H9 (cell line): ENCODE results near the gene MKRN3. TPM values are rescaled to one million over a fixed set of nuclear protein-coding genes. Genes with fewer than 3 reads are reported as not detected.

ENCODE experiments used
- DNase-seq: peaks from one replicate; pipeline ENCODE4 v3.0.0-alpha.2; 2017
- H2AFZ ChIP-seq: one replicate; pipeline ENCODE4 v1.6.1; 2013; ENCODE audit warnings: mild to moderate bottlenecking, low read length, control low read depth, moderate library complexity
- H2AK5ac ChIP-seq: 2 replicates; pipeline ENCODE4 v1.6.1; 2013; ENCODE audit warnings: low read length, control low read depth, mixed read lengths; ENCODE audit not compliant: insufficient read length
- H2BK120ac ChIP-seq: one replicate; pipeline ENCODE4 v1.6.1; 2013; ENCODE audit warnings: low read depth, mild to moderate bottlenecking, low read length, control low read depth, inconsistent platforms; ENCODE audit not compliant: poor library complexity, severe bottlenecking
- H2BK12ac ChIP-seq: 2 replicates; pipeline ENCODE4 v1.6.1; 2013; ENCODE audit warnings: low read length, control low read depth, mixed read lengths, low read depth; ENCODE audit not compliant: insufficient read length
- H2BK15ac ChIP-seq: 2 replicates; pipeline ENCODE4 v1.6.1; 2013; ENCODE audit warnings: low read depth, low read length, control low read depth
- H2BK20ac ChIP-seq: one replicate; pipeline ENCODE4 v1.6.1; 2013; ENCODE audit warnings: low read depth, mild to moderate bottlenecking, low read length, control low read depth, inconsistent platforms; ENCODE audit not compliant: poor library complexity, severe bottlenecking
- H2BK5ac ChIP-seq: 2 replicates; pipeline ENCODE4 v1.6.1; 2013; ENCODE audit warnings: low read length, control low read depth, mixed read lengths; ENCODE audit not compliant: insufficient read length
- H3K14ac ChIP-seq: 2 replicates; pipeline ENCODE4 v1.6.1; 2013; ENCODE audit warnings: low read length, control low read depth; ENCODE audit not compliant: insufficient read depth
- H3K18ac ChIP-seq: 2 replicates; pipeline ENCODE4 v1.6.1; 2013; ENCODE audit warnings: low read depth, mild to moderate bottlenecking, mixed read lengths, low read length, control low read depth; ENCODE audit not compliant: insufficient read length
- H3K23ac ChIP-seq: 2 replicates; pipeline ENCODE4 v1.6.1; 2013; ENCODE audit warnings: low read length, control low read depth, mixed read lengths, low read depth; ENCODE audit not compliant: insufficient read length
- H3K23me2 ChIP-seq: 2 replicates; pipeline ENCODE4 v1.6.1; 2013; ENCODE audit warnings: low read depth, mild to moderate bottlenecking, mixed read lengths, low read length, control low read depth; ENCODE audit not compliant: insufficient read length, poor library complexity, severe bottlenecking
- H3K27ac ChIP-seq: 2 replicates; pipeline ENCODE4 v1.5.1; 2013; ENCODE audit warnings: low read length, control low read depth, mixed read lengths, low read depth; ENCODE audit not compliant: insufficient read length
- H3K27me3 ChIP-seq: 2 replicates; pipeline ENCODE4 v1.6.1; 2013; ENCODE audit warnings: low read length, control low read depth, inconsistent platforms; ENCODE audit not compliant: insufficient read depth
- H3K4ac ChIP-seq: 2 replicates; pipeline ENCODE4 v1.6.1; 2013; ENCODE audit warnings: low read depth, mild to moderate bottlenecking, control low read depth, inconsistent platforms, low read length, moderate library complexity
- H3K4me1 ChIP-seq: 2 replicates; pipeline ENCODE4 v1.6.1; 2013; ENCODE audit warnings: low read length, control low read depth, inconsistent platforms; ENCODE audit not compliant: insufficient read depth
- H3K4me2 ChIP-seq: 2 replicates; pipeline ENCODE4 v1.6.1; 2013; ENCODE audit warnings: low read length, control low read depth, mixed read lengths; ENCODE audit not compliant: insufficient read length, insufficient read depth
- H3K56ac ChIP-seq: 2 replicates; pipeline ENCODE4 v1.6.1; 2013; ENCODE audit warnings: low read depth, mild to moderate bottlenecking, mixed read lengths, low read length, control low read depth; ENCODE audit not compliant: insufficient read length
- H3K79me1 ChIP-seq: 2 replicates; pipeline ENCODE4 v1.6.1; 2013; ENCODE audit warnings: low read depth, mild to moderate bottlenecking, moderate library complexity, low read length, control low read depth, inconsistent platforms; ENCODE audit not compliant: insufficient read depth, poor library complexity, severe bottlenecking
- H3K79me2 ChIP-seq: 2 replicates; pipeline ENCODE4 v1.6.1; 2013; ENCODE audit warnings: low read length, control low read depth, inconsistent platforms; ENCODE audit not compliant: insufficient read depth
- H3K9ac ChIP-seq: 2 replicates; pipeline ENCODE4 v1.6.1; 2013; ENCODE audit warnings: low read length, control low read depth, mixed read lengths; ENCODE audit not compliant: insufficient read length; ENCODE audit errors: extremely low read depth
- H3K9me3 ChIP-seq: one replicate; pipeline ENCODE4 v1.6.1; 2013; ENCODE audit warnings: low read depth, low read length, inconsistent platforms; ENCODE audit not compliant: control insufficient read depth
- H3T11ph ChIP-seq: one replicate; pipeline ENCODE4 v1.6.1; 2013; ENCODE audit warnings: mild to moderate bottlenecking, low read length, control low read depth, inconsistent platforms
- H4K20me1 ChIP-seq: one replicate; pipeline ENCODE4 v1.6.1; 2013; ENCODE audit not compliant: control insufficient read depth, insufficient read length, insufficient read depth
- H4K5ac ChIP-seq: 2 replicates; pipeline ENCODE4 v1.6.1; 2013; ENCODE audit warnings: low read depth, mild to moderate bottlenecking, mixed read lengths, low read length, control low read depth; ENCODE audit not compliant: insufficient read length
- H4K8ac ChIP-seq: replicated peaks from 2 replicates; pipeline ENCODE4 v1.6.1; 2013; ENCODE audit warnings: low read length, control low read depth, mixed read lengths, low read depth; ENCODE audit not compliant: insufficient read length
- H4K91ac ChIP-seq: 2 replicates; pipeline ENCODE4 v1.6.1; 2013; ENCODE audit warnings: low read depth, mild to moderate bottlenecking, moderate library complexity, mixed read lengths, low read length, control low read depth; ENCODE audit not compliant: insufficient read length
- H3K27ac Mint-ChIP-seq, 3 experiments: 2 replicates in 2 of 3; 3 replicates in 1 of 3; pipeline ENCODE4 v1.8.0; 2020 to 2021; ENCODE audit warnings: mixed read lengths in 3 of 3, mild to moderate bottlenecking in 1 of 3, moderate library complexity in 1 of 3
- H3K27me3 Mint-ChIP-seq: 2 replicates; pipeline ENCODE4 v1.8.0; 2021; ENCODE audit warnings: low read depth, mild to moderate bottlenecking, moderate library complexity, mixed read lengths
- H3K36me3 Mint-ChIP-seq, 3 experiments: 2 replicates in 2 of 3; 3 replicates in 1 of 3; pipeline ENCODE4 v1.8.0; 2020 to 2021; ENCODE audit warnings: low read depth in 3 of 3, mixed read lengths in 3 of 3; ENCODE audit not compliant: insufficient read depth in 1 of 3
- H3K4me1 Mint-ChIP-seq, 2 experiments: 2 replicates each; pipeline ENCODE4 v1.8.0; 2020; ENCODE audit warnings: mixed read lengths in 2 of 2
- H3K4me3 Mint-ChIP-seq, 2 experiments: 2 replicates in 1 of 2; 3 replicates in 1 of 2; pipeline ENCODE4 v1.8.0; 2020 to 2021; ENCODE audit warnings: mild to moderate bottlenecking in 2 of 2, mixed read lengths in 2 of 2, moderate library complexity in 1 of 2
- H3K9me3 Mint-ChIP-seq, 2 experiments: 2 replicates in 1 of 2; 3 replicates in 1 of 2; pipeline ENCODE4 v1.8.0; 2020; ENCODE audit warnings: mild to moderate bottlenecking in 2 of 2, mixed read lengths in 2 of 2, moderate library complexity in 1 of 2
- CTCF ChIP-seq: fragments of 200-600 bp; sonication (generic); conservative IDR thresholded peaks from 3 replicates; pipeline ENCODE4 v1.8.0; 2021; ENCODE audit warnings: antibody characterized with exemption, mild to moderate bottlenecking
- WGBS: extraction: QIAGEN DNeasy Blood & Tissue Kit; methylation state at CpG from one replicate; pipeline ENCODE4 v1.1.7; 2013; ENCODE audit warnings: missing lambda C conversion rate, low lambda C conversion rate, mixed read lengths; ENCODE audit not compliant: insufficient read length; ENCODE audit errors: extremely low coverage; 5-methylcytosine and 5-hydroxymethylcytosine counted together
- total RNA-seq: library from RNA; stranded (reverse); gene quantifications from 2 replicates; pipeline ENCODE4 v1.2.1, GENCODE V29; 2021

MKRN3 gene
- total RNA-seq, 1 experiment from 2014 or later: not detected

GRCh38 chr15:23564821-23565394 is 566 bp upstream of the MKRN3 start:
- no peak overlapping the region for H3K18ac ChIP-seq
- H3K9me3 Mint-ChIP-seq: peaks cover 60 to 72% of the 10 kb centered on the region in 2 experiments

More at GRCh38 chr15:23564821-23565394, 566 bp upstream of the MKRN3 start:
- DNase-seq: no peak
- H2BK20ac ChIP-seq: no peak overlapping the region
- no peak overlapping the region for H2BK12ac ChIP-seq
- no peaks in the 10 kb centered on the region for H3K4me1 ChIP-seq
- no peak overlapping the region for H3K23ac ChIP-seq
- no peaks in the 10 kb centered on the region for H3K79me1 ChIP-seq
- no peaks in the 10 kb centered on the region for H3K23me2 ChIP-seq
- H3K4me2 ChIP-seq: no peak overlapping the region
- no CpG with 5 or more reads among the region's 14 CpGs for WGBS
- H3K27ac ChIP-seq: no peak overlapping the region
- H2BK5ac ChIP-seq: no peak overlapping the region
- no peak overlapping the region for H2AFZ ChIP-seq
- no peak overlapping the region for H2BK120ac ChIP-seq
- H3K4me1 Mint-ChIP-seq: no peaks in the 10 kb centered on the region
- H3K14ac ChIP-seq: no peak overlapping the region
- no peak overlapping the region for H4K91ac ChIP-seq
- no peak overlapping the region for H2BK15ac ChIP-seq
- H3K9ac ChIP-seq: no peak overlapping the region
- H3K27ac Mint-ChIP-seq: no peak overlapping the region
- no peak overlapping the region for H4K8ac ChIP-seq
- H4K20me1 ChIP-seq: no peaks in the 10 kb centered on the region
- no peak overlapping the region for H3K4ac ChIP-seq
- H3T11ph ChIP-seq: no peak overlapping the region
- H3K9me3 ChIP-seq: peaks cover 52% of the 10 kb centered on the region
- no peaks in the 10 kb centered on the region for H3K27me3 ChIP-seq
- no peak overlapping the region for H4K5ac ChIP-seq
- peaks cover 11 to 15% (median 15%) of the 10 kb centered on the region in 3 experiments for H3K36me3 Mint-ChIP-seq
- TF ChIP-seq CTCF: no peak
- no peaks in the 10 kb centered on the region for H3K79me2 ChIP-seq
- peak overlapping the region in 1 of 2 experiments; percentile 21; a peak in 1 of 5 replicates for H3K4me3 Mint-ChIP-seq
- H3K56ac ChIP-seq: no peak overlapping the region
- no peaks in the 10 kb centered on the region for H3K27me3 Mint-ChIP-seq
- no peak overlapping the region for H2AK5ac ChIP-seq
